Esophagus muscularis mucosa (tissue), 2 donors: ENCODE data around the gene NXPE3.

ENCODE experiments used
- POLR2A ChIP-seq: fragments of 450-650 bp; IDR thresholded peaks from one replicate; pipeline ENCODE4 v1.6.1; 2017; ENCODE audit warnings: antibody characterized with exemption, moderate library complexity, mild to moderate bottlenecking, low read depth
- POLR2AphosphoS5 ChIP-seq, 2 donors: sonication (generic); formaldehyde crosslinking; IDR thresholded peaks; one replicate each; pipeline ENCODE4 v1.6.1; 2017; ENCODE audit warnings: antibody characterized with exemption in 2 of 2

GRCh38 chr3:101848754-101849713 is 70.0 kb downstream of the NXPE3 start, which contains the start of gene NFKBIZ:
- TF ChIP-seq POLR2AphosphoS5 (IDR thresholded peaks at IDR 0.05) (peak; percentile 83 to 97), POLR2A (peak; percentile 95)
